Peyer's patch (tissue), 4 donors: ENCODE results near the gene CNTN2.

Experiments used
- CTCF ChIP-seq, 6 experiments: fragments of 450-650 bp in 4 of 6; fragments of 200-600 bp in 2 of 6; sonication (generic) in 1 of 6; IDR thresholded peaks; one replicate each; pipeline ENCODE4 v1.5.1; 2017 to 2019; ENCODE audit warnings: antibody characterized with exemption in 6 of 6, mild to moderate bottlenecking in 3 of 6, moderate library complexity in 1 of 6
- POLR2A ChIP-seq, 2 donors: fragments of 450-650 bp; IDR thresholded peaks; one replicate each; pipeline ENCODE4 v1.5.1; 2017; ENCODE audit warnings: antibody characterized with exemption in 2 of 2, mild to moderate bottlenecking in 2 of 2, moderate library complexity in 2 of 2

- TF ChIP-seq CTCF (IDR thresholded peaks at IDR 0.05), result no peak
- no peak for TF ChIP-seq POLR2A (IDR thresholded peaks at IDR 0.05)
Observed at GRCh38 chr1:205068457-205069040, 25.5 kb downstream of the CNTN2 start.
